Suprapubic skin (tissue), 4 donors: ENCODE results near the gene LARP4B.

ENCODE experiments used
- CTCF ChIP-seq, 2 donors: fragments of 200-600 bp in 1 of 2; fragments of 450-650 bp in 1 of 2; sonication (generic) in 1 of 2; IDR thresholded peaks; one replicate each; pipeline ENCODE4 v1.5.1; 2016 to 2019; ENCODE audit warnings: antibody characterized with exemption in 2 of 2, mild to moderate bottlenecking in 1 of 2, moderate library complexity in 1 of 2
- EP300 ChIP-seq: sonication (generic); formaldehyde crosslinking; IDR thresholded peaks from one replicate; pipeline ENCODE4 v1.6.1; 2017; ENCODE audit warnings: antibody characterized with exemption
- POLR2A ChIP-seq, 2 donors: fragments of 450-650 bp; IDR thresholded peaks; one replicate each; pipeline ENCODE4 v1.6.1; 2017; ENCODE audit warnings: antibody characterized with exemption in 2 of 2, mild to moderate bottlenecking in 2 of 2, moderate library complexity in 2 of 2
- POLR2AphosphoS5 ChIP-seq, 3 donors: sonication (generic); formaldehyde crosslinking; IDR thresholded peaks; one replicate each; pipeline ENCODE4 v1.6.1; 2017; ENCODE audit warnings: antibody characterized with exemption in 3 of 3

- TF ChIP-seq CTCF (IDR thresholded peaks at IDR 0.05) (no peak), POLR2A (IDR thresholded peaks at IDR 0.05) (no peak), EP300 (no peak), POLR2AphosphoS5 (IDR thresholded peaks at IDR 0.05) (no peak)
Measured at GRCh38 chr10:896982-897381, 34.5 kb downstream of the LARP4B start.
